Measurements from ENCODE around the gene SYNDIG1. TPM values are rescaled to one million over a fixed set of nuclear protein-coding genes. Genes with fewer than 3 reads are reported as not detected.

SYNDIG1 gene
- polyA plus RNA-seq, 1 donor from 2014 or later = 0.22 TPM

- no peaks in the 10 kb centered on the region for H4K20me1 ChIP-seq (ENCODE audit: insufficient read depth)
- no peaks in the 10 kb centered on the region for H3K9me3 ChIP-seq (ENCODE audit: low read length)
- no peak overlapping the region for H2AFZ ChIP-seq (ENCODE audit: low read depth, low read length)
- H3K36me3 ChIP-seq (ENCODE audit: insufficient read depth, low read length) = no peaks in the 10 kb centered on the region
- H3K4me3 ChIP-seq (ENCODE audit: low read length) = no peak overlapping the region
- H3K27ac ChIP-seq (ENCODE audit: low read length) = no peak overlapping the region
- no peak overlapping the region for H3K9ac ChIP-seq (ENCODE audit: low read length)
- H3K9me2 ChIP-seq (ENCODE audit: insufficient read depth, low read length) = no peaks in the 10 kb centered on the region
- H3K79me2 ChIP-seq (replicated peaks; ENCODE audit: insufficient read depth, low read length) = no peaks in the 10 kb centered on the region
- no peak overlapping the region for H3K4me2 ChIP-seq (ENCODE audit: low read length)
- no peaks in the 10 kb centered on the region for H3K27me3 ChIP-seq (ENCODE audit: insufficient read depth, low read depth, low read length)
- no peaks in the 10 kb centered on the region for H3F3A ChIP-seq (ENCODE audit: insufficient read depth, low read length, poor library complexity, severe bottlenecking)
- TF ChIP-seq MXI1 (conservative IDR thresholded peaks at IDR 0.05; ENCODE audit: poor library complexity, severe bottlenecking) = no peak
- no peak for TF ChIP-seq SMC3 (conservative IDR thresholded peaks at IDR 0.05; ENCODE audit: poor library complexity)
- TF ChIP-seq EZH2 (IDR thresholded peaks at IDR 0.05; ENCODE audit: borderline replicate concordance, insufficient read depth, low read length, poor library complexity, severe bottlenecking) = no peak
- TF ChIP-seq TAF1 (IDR thresholded peaks at IDR 0.05; ENCODE audit: low read depth) = no peak
- TF ChIP-seq POLR2AphosphoS5 (IDR thresholded peaks at IDR 0.05) = no peak
- no peak for TF ChIP-seq REST (IDR thresholded peaks at IDR 0.05; ENCODE audit: borderline replicate concordance)
- TF ChIP-seq EP300 (conservative IDR thresholded peaks at IDR 0.05; ENCODE audit: poor library complexity, severe bottlenecking) = no peak
- no peak for TF ChIP-seq RAD21 (conservative IDR thresholded peaks at IDR 0.05)
- TF ChIP-seq CTCF (IDR thresholded peaks at IDR 0.05; ENCODE audit: poor library complexity, severe bottlenecking) = no peak
Measured at GRCh38 chr20:24489631-24490260, 20.3 kb downstream of the SYNDIG1 start.

GRCh38 chr20:24490598-24490997 is 21.2 kb downstream of the SYNDIG1 start:
- no peak overlapping the region for H3K4me2 ChIP-seq (ENCODE audit: low read length)
- no peaks in the 10 kb centered on the region for H3K9me2 ChIP-seq (ENCODE audit: insufficient read depth, low read length)
- H3F3A ChIP-seq (ENCODE audit: insufficient read depth, low read length, poor library complexity, severe bottlenecking) = no peaks in the 10 kb centered on the region
- no peaks in the 10 kb centered on the region for H3K9me3 ChIP-seq (ENCODE audit: low read length)
- H3K36me3 ChIP-seq (ENCODE audit: insufficient read depth, low read length) = no peaks in the 10 kb centered on the region
- H4K20me1 ChIP-seq (ENCODE audit: insufficient read depth) = no peaks in the 10 kb centered on the region
- no peak overlapping the region for H2AFZ ChIP-seq (ENCODE audit: low read depth, low read length)
- no peak overlapping the region for H3K9ac ChIP-seq (ENCODE audit: low read length)
- TF ChIP-seq RAD21 (conservative IDR thresholded peaks at IDR 0.05) = no peak
- no peak for TF ChIP-seq POLR2AphosphoS5 (IDR thresholded peaks at IDR 0.05)
- no peak for TF ChIP-seq EP300 (conservative IDR thresholded peaks at IDR 0.05; ENCODE audit: poor library complexity, severe bottlenecking)
- no peak for TF ChIP-seq REST (IDR thresholded peaks at IDR 0.05; ENCODE audit: borderline replicate concordance)
- no peak for TF ChIP-seq MXI1 (conservative IDR thresholded peaks at IDR 0.05; ENCODE audit: poor library complexity, severe bottlenecking)
- no peak for TF ChIP-seq TAF1 (IDR thresholded peaks at IDR 0.05; ENCODE audit: low read depth)
- TF ChIP-seq EZH2 (IDR thresholded peaks at IDR 0.05; ENCODE audit: borderline replicate concordance, insufficient read depth, low read length, poor library complexity, severe bottlenecking) = no peak
- TF ChIP-seq CTCF (IDR thresholded peaks at IDR 0.05; ENCODE audit: poor library complexity, severe bottlenecking) = no peak
- TF ChIP-seq SMC3 (conservative IDR thresholded peaks at IDR 0.05; ENCODE audit: poor library complexity) = no peak
- no peak overlapping the region for H3K4me3 ChIP-seq (ENCODE audit: low read length)
- H3K27ac ChIP-seq (ENCODE audit: low read length) = no peak overlapping the region
- no peaks in the 10 kb centered on the region for H3K27me3 ChIP-seq (ENCODE audit: insufficient read depth, low read depth, low read length)
- no peaks in the 10 kb centered on the region for H3K79me2 ChIP-seq (replicated peaks; ENCODE audit: insufficient read depth, low read length)
